Neural progenitor cell (in vitro differentiated cells): ENCODE measurements around the gene CTTN.

Experiments
- CTCF ChIP-seq: fragments of 200-600 bp; sonication (generic); IDR thresholded peaks from 2 replicates; pipeline ENCODE4 v1.5.1; 2017; ENCODE audit warnings: antibody characterized with exemption, mild to moderate bottlenecking
- EZH2 ChIP-seq: fragments of 200-600 bp; sonication (generic); IDR thresholded peaks from 2 replicates; pipeline ENCODE4 v1.6.1; 2017; ENCODE audit warnings: antibody characterized with exemption, mild to moderate bottlenecking, moderate library complexity
- EZH2phosphoT487 ChIP-seq: fragments of 200-600 bp; sonication (generic); IDR thresholded peaks from 2 replicates; pipeline ENCODE4 v1.6.1; 2017; ENCODE audit warnings: antibody characterized with exemption

DNA sequence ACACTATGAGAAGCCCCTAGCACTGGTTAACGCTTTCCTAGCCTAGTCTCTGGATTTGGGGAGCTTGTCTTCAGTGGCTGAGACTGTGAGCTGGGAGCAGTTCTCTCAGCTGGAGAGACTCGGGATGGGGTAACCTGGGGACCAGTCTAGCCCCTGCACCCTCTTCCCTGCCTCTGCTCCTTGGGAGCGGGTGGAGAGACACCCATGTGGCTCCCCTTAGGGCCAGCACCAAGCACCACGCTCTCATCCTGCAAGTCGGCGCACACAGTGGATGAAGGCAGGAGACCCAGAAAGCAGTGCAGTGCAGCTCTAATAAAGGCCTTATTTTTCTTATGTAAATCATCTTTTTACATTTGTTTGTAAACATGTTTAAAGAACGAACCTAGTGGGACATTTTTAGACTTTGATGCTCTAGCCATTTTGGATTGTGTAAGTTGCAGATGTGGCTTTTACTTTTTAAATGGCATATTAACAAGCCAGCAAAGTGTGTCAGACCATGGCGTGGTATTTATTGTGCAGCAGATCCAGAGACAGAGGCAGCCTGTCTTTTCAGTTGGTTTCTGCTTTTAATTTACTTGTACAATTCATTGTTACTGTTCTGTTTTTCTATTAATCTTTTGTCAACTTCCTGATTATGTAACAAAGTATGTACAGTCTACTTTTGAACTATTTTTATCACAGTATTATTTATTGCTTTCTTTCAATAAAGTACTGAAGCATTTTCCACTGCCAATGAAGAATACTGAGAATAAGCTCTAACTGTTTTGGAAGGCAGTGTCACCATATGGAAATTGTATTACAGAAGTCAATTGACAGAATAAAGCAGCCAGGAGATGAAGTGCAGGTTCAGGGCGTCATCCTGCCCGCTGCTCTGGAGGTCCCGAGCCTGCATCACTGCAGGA lies 14.4 kb upstream of the CTTN start:
- no peak for TF ChIP-seq CTCF
- TF ChIP-seq EZH2, result no peak
- TF ChIP-seq EZH2phosphoT487, result no peak
